Upper lobe of left lung (tissue), 6 donors: ENCODE measurements around the gene RUNX1. TPM values are rescaled to one million over a fixed set of nuclear protein-coding genes. Genes with fewer than 3 reads are reported as not detected.

Experiments used
- ATAC-seq, 2 donors: fragments of 200-7000 bp; cut with Tn5 transposase; one replicate each; pipeline ENCODE4 v1.9.1; 2022; ENCODE audit warnings: mild to moderate bottlenecking in 2 of 2, moderate library complexity in 2 of 2; ENCODE audit not compliant: low FRiP score in 2 of 2
- DNase-seq, 2 donors: peaks; one replicate each; pipeline ENCODE4 v3.0.0-alpha.2; 2019 to 2020
- H3K27ac ChIP-seq, 4 donors: fragments of 200-600 bp; sonication (generic); one replicate each; pipeline ENCODE4 v1.5.1; 2016 to 2019
- H3K27me3 ChIP-seq, 4 donors: fragments of 200-600 bp; sonication (generic); one replicate each; pipeline ENCODE4 v1.5.1; 2017 to 2019
- H3K36me3 ChIP-seq, 4 donors: fragments of 200-600 bp; sonication (generic); one replicate each; pipeline ENCODE4 v1.5.1; 2016 to 2019
- H3K4me1 ChIP-seq, 4 donors: fragments of 200-600 bp; sonication (generic); one replicate each; pipeline ENCODE4 v1.5.1; 2018 to 2019
- H3K4me3 ChIP-seq, 4 donors: fragments of 200-600 bp; sonication (generic); one replicate each; pipeline ENCODE4 v1.5.1; 2017 to 2019; ENCODE audit warnings: mild to moderate bottlenecking in 2 of 4, moderate library complexity in 1 of 4
- H3K9me3 ChIP-seq, 4 donors: fragments of 200-600 bp; sonication (generic); one replicate each; pipeline ENCODE4 v1.5.1; 2018 to 2019
- EP300 ChIP-seq, 4 donors: sonication (generic); formaldehyde crosslinking; IDR thresholded peaks; one replicate each; pipeline ENCODE4 v1.5.1; 2017; ENCODE audit warnings: antibody characterized with exemption in 4 of 4, control low read depth in 2 of 4
- POLR2A ChIP-seq, 4 donors: fragments of 450-650 bp; IDR thresholded peaks; one replicate each; pipeline ENCODE4 v1.5.1; 2016 to 2017; ENCODE audit warnings: antibody characterized with exemption in 4 of 4, mild to moderate bottlenecking in 2 of 4
- POLR2AphosphoS5 ChIP-seq, 2 donors: sonication (generic); formaldehyde crosslinking; IDR thresholded peaks; one replicate each; pipeline ENCODE4 v1.5.1; 2017; ENCODE audit warnings: antibody characterized with exemption in 2 of 2
- WGBS, 2 donors: methylation state at CpG; one replicate each; pipeline ENCODE4 v1.1.5; 2017 to 2018; 5-methylcytosine and 5-hydroxymethylcytosine counted together
- total RNA-seq, 6 donors: library from RNA; depleted of rRNA in 4 of 6; stranded (reverse); fragments of >200 nt in 4 of 6; gene quantifications; one replicate each; pipeline versions ENCODE4 v1.1.0 to v1.2.1, GENCODE V29; 2016 to 2021
- TF ChIP-seq, protein P1 (sequence below), 6 experiments: fragments of 450-650 bp in 4 of 6; fragments of 200-600 bp in 2 of 6; sonication (generic) in 2 of 6; IDR thresholded peaks; one replicate each; pipeline ENCODE4 v1.5.1; 2016 to 2019; ENCODE audit warnings: antibody characterized with exemption in 6 of 6
- donor health status: DM: no; HTN: no; CAD: no; lungs with moderate emphysema.
- donor health status: DM: no; HTN: yes; CAD: no; lungs with severe emphysema.

Gene RUNX1
- total RNA-seq, 6 donors from 2014 or later = 62.2 to 252 (median 98.2) TPM

DNA sequence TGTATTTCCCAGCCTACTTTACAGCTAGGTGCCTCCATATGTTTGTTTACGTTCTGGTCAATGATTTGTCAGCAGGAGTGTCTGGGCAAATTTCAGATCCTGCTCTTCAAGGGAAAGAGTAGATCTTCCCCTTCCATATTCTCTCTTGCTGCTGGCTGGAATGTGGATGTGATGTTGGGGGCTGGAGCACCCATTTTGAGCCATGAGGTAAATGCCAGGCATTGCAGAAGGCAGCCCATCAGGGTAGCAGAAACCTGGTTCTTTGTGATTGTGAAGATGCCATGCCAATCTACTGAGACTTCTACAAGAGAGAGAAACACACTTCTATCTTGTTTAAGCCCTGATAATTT is 25.1 kb downstream of the RUNX1 start:
- Histone ChIP-seq H3K4me3 (no peak overlapping the region), H3K36me3 (no peaks in the 10 kb centered on the region), H3K9me3 (no peaks in the 10 kb centered on the region), H3K27ac (no peak overlapping the region), H3K4me1 (peaks cover 6 to 18% (median 13%) of the 10 kb centered on the region in 4 donors), H3K27me3 (no peaks in the 10 kb centered on the region)
- TF ChIP-seq, protein P1, sequence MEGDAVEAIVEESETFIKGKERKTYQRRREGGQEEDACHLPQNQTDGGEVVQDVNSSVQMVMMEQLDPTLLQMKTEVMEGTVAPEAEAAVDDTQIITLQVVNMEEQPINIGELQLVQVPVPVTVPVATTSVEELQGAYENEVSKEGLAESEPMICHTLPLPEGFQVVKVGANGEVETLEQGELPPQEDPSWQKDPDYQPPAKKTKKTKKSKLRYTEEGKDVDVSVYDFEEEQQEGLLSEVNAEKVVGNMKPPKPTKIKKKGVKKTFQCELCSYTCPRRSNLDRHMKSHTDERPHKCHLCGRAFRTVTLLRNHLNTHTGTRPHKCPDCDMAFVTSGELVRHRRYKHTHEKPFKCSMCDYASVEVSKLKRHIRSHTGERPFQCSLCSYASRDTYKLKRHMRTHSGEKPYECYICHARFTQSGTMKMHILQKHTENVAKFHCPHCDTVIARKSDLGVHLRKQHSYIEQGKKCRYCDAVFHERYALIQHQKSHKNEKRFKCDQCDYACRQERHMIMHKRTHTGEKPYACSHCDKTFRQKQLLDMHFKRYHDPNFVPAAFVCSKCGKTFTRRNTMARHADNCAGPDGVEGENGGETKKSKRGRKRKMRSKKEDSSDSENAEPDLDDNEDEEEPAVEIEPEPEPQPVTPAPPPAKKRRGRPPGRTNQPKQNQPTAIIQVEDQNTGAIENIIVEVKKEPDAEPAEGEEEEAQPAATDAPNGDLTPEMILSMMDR (IDR thresholded peaks at IDR 0.05) = no peak
- no peak for TF ChIP-seq POLR2AphosphoS5 (IDR thresholded peaks at IDR 0.05)
- TF ChIP-seq POLR2A (IDR thresholded peaks at IDR 0.05) = no peak
- no peak for TF ChIP-seq EP300 (IDR thresholded peaks at IDR 0.05)
- DNase-seq (no peak), ATAC-seq (no peak)
- 93 to 100% methylated on average over 1 of the region's 1 CpG for WGBS, 2 donors

DNA sequence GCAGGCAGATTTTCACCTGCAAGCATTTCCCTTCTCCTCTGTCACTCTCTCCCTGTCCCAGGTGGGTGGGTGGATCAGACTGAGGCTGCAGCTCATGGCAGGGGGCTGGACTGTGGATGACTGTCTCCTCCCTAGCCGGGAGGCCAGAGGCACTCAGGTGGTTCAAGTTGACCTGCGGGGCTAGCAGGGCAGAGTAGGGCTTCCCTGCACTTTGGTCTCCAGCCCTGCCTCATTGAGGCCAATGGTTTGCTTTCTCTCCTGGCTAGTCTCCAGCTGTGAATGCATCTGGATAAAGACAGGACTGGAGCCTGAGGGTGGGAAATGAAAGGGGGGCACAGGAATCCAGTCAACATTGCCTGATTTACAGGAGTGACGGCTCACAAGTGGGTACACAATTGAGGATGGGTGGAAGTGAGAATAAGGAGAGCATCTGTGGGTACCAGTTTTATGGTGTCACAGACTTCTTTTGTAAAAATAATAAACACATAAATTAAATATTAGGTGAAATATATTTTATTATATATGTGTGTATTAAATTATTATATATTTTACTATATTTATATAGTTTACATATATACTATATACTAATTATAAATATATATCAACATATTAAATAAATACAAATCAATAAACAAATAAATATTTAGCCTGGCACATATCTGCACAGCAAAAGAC is 25.6 kb downstream of the RUNX1 start:
- no peak overlapping the region for H3K4me3 ChIP-seq
- 82 to 100% methylated on average over 1 to 3 of the region's 3 CpGs for WGBS, 2 donors
- DNase-seq (no peak), ATAC-seq (no peak)
- H3K36me3 ChIP-seq = no peaks in the 10 kb centered on the region
- H3K9me3 ChIP-seq = no peaks in the 10 kb centered on the region
- H3K27me3 ChIP-seq = no peaks in the 10 kb centered on the region
- no peak overlapping the region for H3K27ac ChIP-seq
- no peak for TF ChIP-seq EP300 (IDR thresholded peaks at IDR 0.05)
- no peak for TF ChIP-seq POLR2A (IDR thresholded peaks at IDR 0.05)
- TF ChIP-seq POLR2AphosphoS5 (IDR thresholded peaks at IDR 0.05) = no peak
- TF ChIP-seq, protein P1 (IDR thresholded peaks at IDR 0.05) = no peak
- peaks cover 6 to 18% (median 13%) of the 10 kb centered on the region in 4 donors for H3K4me1 ChIP-seq

DNA sequence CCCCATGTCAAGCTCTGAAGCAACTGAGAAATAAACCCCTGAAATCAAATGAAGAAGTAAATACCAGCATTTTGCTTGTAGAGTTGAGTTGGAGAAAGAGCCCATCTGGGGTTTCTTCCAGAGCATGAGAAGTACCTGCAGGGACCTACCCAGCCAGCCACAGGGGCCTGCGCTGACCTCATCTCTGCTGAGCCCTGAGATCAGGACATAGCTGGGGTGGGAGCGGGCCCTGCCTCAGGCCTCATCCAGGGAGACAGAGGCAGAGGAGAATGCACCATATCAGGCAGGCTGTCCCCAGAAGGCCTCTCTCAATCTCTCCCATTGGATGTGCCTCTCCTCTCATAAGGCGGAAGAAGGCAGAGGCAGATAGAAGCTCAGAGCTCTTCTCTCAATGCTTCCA is 27.6 kb downstream of the RUNX1 start:
- Histone ChIP-seq H3K27me3 (no peaks in the 10 kb centered on the region), H3K9me3 (no peaks in the 10 kb centered on the region), H3K4me1 (peaks cover 0 to 7% (median 5%) of the 10 kb centered on the region in 4 donors), H3K36me3 (no peaks in the 10 kb centered on the region), H3K4me3 (no peak overlapping the region), H3K27ac (no peak overlapping the region)
- ATAC-seq (no peak), DNase-seq (no peak)
- 84 to 100% methylated on average over 2 to 3 of the region's 3 CpGs for WGBS, 2 donors
- TF ChIP-seq, protein P1 (IDR thresholded peaks at IDR 0.05) = no peak
- no peak for TF ChIP-seq POLR2A (IDR thresholded peaks at IDR 0.05)
- TF ChIP-seq POLR2AphosphoS5 (IDR thresholded peaks at IDR 0.05) = no peak
- TF ChIP-seq EP300 (IDR thresholded peaks at IDR 0.05) = no peak

DNA sequence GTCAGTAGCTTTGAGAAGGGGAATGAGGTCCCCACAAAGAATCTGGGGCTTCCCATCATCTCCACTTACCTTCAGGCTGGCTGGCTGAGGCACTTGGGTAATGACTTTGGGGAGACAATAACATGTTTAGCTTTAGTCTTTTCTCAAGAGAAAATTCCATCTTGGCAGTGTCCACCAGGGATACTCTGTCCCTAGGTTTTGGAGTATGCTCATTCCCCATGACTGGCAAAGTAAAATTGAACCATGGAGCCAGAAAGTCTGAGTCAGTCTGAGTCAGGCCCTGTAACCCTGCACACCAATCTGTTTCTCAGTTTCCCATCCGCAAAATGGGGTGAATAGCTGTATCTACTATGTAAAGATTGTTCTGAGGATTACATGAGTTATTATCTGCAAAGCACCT is 28.2 kb downstream of the RUNX1 start:
- Histone ChIP-seq H3K36me3 (no peaks in the 10 kb centered on the region), H3K4me1 (peaks cover 0 to 7% (median 2%) of the 10 kb centered on the region in 4 donors), H3K9me3 (no peaks in the 10 kb centered on the region), H3K4me3 (no peak overlapping the region), H3K27me3 (no peaks in the 10 kb centered on the region), H3K27ac (peak overlapping the region in 1 of 4 donors; percentile 68)
- TF ChIP-seq EP300 (IDR thresholded peaks at IDR 0.05) = no peak
- TF ChIP-seq, protein P1 (IDR thresholded peaks at IDR 0.05) = no peak
- no peak for TF ChIP-seq POLR2A (IDR thresholded peaks at IDR 0.05)
- no peak for TF ChIP-seq POLR2AphosphoS5 (IDR thresholded peaks at IDR 0.05)
- no peak for DNase-seq
- ATAC-seq = no peak
- WGBS, 2 donors = 82 to 94% methylated on average over 1 of the region's 1 CpG

DNA sequence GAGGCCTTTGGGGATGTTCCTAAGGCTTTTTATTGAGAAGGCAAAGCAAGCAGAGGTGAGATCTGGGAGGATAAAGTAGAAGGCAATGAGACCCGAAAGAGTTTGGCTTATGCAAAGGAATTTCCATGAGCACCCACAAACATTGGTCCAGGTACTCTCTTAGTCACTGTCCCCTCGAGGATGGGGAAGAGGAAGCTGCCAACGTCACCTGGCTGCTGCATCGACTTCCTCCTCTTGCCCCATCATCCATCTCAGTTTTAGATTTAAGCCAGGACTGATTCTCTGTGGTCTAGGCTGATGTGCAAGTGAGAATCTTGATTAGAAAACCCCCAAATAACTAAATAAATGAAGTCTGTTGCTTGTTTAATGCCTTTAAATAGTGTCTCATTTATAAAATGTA is 28.7 kb downstream of the RUNX1 start:
- no peak for ATAC-seq
- no peak overlapping the region for H3K4me3 ChIP-seq
- peak in 1 of 2 donors; percentile 61 for DNase-seq
- 52 to 55% methylated on average over 4 of the region's 4 CpGs for WGBS, 2 donors
- H3K4me1 ChIP-seq = peaks cover 0 to 6% (median 2%) of the 10 kb centered on the region in 4 donors
- peak overlapping the region in 1 of 4 donors; percentile 68 for H3K27ac ChIP-seq
- H3K27me3 ChIP-seq = no peaks in the 10 kb centered on the region
- no peaks in the 10 kb centered on the region for H3K9me3 ChIP-seq
- H3K36me3 ChIP-seq = no peaks in the 10 kb centered on the region
- no peak for TF ChIP-seq POLR2A (IDR thresholded peaks at IDR 0.05)
